Measurements from ENCODE around the gene CEMIP.
A peak's percentile ranks its signal among the peaks of the same experiment; 100 is the strongest.
"Not testable (repeated sequence)": the region's sequence is repeated elsewhere in the genome, so short reads cannot be mapped to it uniquely, and the experiment has no call there.

Gene CEMIP

DNA sequence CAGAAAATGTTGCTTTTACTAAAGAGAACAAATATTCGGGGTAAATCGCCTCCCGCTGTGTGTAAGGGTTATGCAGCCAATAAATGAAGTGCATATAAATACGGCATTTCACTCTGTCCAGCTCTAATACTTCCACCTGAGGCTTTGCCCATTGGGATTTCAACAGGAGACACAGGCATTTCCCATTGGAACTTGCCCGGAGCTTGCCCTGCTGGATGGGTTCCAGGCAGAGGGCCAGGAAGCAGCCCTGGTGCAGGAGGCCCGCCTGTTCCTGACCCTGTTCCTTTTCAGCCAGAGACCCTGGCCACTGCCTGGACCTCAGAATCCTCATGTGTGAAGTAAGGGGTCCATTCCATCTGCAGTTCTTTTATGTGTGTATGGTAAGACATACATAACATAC is 17.4 kb upstream of the CEMIP start:
- no peak for ATAC-seq

DNA sequence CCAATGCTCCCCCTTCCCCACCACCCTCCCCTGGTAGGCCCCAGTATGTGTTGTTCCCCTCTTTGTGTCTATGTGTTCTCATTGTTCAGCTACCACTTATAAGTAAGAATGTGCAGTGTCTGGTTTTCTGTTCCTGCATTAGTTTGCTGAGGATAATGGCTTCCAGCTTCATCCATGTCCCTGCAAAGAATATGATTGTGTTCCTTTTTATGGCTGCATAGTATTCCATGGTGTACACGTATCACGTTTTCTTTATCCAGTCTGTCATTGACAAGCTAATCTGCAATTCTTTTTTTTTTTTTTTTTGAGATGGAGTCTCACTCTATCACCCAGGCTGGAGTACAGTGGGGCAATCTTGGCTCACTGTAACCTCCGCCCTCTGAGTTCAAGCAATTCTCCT is 15.9 kb upstream of the CEMIP start:
- not testable (repeated sequence) for ATAC-seq

DNA sequence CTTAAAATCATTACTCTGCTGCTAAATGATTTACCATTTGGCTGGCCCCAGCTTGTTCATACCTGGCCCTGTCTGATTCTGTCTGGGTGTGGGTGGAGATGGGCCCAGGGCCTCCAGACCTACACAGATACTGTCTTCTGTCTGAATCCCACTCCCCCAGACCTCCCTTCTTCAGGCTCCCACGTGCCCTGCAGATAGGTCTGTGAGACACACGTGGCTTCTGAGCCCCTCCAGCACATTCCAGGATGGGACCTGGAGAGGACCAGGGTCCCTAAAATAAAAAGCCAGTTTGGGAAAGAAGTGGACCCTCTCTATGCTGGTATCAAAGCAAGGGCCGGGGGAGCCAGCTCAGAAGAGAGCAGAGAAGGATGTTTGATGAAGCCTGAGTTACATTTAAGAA is 14.6 kb upstream of the CEMIP start:
- ATAC-seq: no peak

DNA sequence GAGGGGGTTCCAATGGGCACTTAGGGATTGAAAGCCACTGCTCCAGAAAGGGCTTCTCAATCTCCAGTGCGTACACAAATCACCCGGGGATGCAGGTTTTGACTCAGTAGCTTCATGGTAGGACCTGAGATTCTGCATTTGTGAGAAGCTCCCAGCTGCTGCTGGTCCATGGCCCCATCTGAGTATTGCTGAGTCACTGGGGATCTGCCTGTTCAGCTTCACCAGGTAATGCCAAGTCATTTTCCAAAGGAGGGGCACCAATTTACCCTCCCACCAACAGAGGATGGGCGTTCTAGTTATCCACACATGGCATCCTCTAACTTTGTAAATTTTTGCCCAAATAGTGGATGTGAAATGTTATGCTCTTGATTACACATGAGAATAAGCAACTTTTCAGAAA is 12.9 kb upstream of the CEMIP start:
- no peak for ATAC-seq

DNA sequence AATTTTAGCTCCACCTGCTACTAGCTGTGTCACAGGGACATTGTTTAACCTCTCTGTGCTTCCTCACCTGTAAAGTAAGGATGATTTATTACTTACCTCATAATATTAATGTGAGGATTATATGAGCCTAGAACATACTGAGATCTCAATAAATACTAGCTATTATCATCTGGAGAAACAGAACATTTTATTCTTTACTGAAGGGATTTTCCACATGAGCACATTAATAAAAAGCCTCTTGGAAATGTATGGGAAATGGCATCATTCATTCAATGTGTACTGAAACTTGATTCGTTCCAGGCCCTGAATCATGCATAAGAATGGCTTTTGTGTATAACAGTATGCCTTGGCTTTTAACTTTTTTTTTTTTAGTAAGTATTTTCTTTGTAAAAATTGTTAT is 11.0 kb upstream of the CEMIP start:
- ATAC-seq: no peak

DNA sequence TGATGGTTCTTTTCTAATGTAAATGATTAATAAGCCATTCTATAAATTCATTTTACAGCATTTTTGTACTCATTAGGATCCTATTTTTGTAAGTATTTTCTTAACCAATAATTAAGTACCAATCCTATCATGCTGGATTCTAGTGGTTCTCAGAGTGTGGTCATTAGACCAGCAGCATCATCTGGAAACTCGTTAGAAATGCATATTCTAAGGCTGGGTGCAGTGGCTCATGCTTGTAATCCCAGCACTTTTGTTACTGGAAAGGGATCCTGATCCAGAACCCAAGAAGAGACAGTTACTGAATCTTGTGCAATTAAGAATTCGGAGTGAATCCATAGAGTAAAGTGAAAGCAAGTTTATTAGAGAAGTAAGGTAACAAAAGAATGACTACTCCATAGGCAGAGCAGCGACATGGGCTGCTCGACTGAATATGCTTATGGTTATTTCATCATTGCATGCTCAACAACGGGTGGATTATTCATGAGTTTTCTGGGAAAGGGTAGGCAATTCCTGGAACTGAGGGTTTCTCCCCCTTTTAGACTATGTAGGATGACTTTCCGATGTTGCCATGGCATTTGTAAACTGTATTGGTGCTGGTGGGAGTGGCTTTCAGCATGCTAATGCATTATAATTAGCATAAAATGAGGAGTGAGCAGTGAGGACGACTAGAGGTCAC is 9.9 kb upstream of the CEMIP start:
- no peak for ATAC-seq

DNA sequence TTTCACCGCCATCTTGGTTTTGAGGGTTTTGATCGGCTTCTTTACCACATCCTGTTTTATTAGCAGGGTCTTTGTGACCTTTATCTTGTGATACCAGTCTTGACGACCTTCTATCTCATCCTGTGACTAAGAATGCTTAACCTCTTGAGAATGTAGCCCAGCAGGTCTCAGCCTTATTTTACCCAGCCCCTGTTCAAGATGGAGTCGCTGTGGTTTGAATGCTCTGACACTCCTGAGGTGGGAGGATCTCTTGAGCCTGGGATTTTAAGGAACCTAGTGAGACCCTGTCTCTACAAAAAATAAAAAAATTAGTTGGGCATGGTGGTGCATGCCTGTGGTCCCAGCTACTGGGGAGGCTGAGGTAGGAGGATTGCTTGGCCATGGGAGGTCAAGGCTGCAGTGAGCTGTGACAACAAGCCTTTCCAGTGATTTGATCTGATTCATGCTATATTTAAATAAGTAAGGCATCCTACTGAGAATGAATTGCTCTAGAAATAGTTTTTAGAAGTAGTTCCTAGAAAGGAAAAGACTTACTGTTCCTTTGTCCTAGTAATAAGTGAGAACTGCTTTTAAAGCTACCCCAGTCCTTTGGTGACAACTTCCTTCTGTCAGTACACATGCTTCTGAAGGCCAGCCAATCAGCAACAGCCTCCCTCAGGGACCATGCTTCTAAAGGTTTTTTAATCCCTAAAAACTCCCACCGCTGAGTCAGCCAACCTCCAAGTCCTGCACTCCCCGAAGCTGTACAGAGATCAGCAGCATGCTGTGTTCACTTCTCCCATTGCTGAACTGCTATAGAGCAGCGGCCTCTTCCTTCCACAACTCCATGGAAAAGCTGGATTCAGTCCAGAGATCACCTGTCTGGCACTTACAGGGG is 9.1 kb upstream of the CEMIP start:
- no peak for ATAC-seq

DNA sequence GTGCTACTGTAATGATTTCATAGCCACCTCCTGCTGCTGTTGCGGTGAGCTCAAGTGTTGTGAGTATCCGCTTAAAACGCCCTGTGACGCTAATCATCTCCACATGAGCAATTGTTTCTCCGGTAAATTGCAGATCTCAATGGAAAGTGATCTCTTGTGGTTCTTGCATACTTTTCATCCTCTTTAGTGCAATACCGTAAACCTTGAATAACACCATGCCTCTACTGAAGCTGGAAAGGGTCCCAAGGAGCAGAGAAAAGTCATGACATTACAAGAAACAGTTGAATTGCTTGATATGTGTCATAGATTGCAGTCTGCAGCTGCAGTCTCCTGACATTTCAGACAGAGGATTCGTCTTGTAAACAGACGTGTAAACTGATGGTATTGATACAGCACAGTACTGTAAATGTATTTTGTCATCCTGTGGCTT is 6.0 kb upstream of the CEMIP start:
- ATAC-seq: no peak

DNA sequence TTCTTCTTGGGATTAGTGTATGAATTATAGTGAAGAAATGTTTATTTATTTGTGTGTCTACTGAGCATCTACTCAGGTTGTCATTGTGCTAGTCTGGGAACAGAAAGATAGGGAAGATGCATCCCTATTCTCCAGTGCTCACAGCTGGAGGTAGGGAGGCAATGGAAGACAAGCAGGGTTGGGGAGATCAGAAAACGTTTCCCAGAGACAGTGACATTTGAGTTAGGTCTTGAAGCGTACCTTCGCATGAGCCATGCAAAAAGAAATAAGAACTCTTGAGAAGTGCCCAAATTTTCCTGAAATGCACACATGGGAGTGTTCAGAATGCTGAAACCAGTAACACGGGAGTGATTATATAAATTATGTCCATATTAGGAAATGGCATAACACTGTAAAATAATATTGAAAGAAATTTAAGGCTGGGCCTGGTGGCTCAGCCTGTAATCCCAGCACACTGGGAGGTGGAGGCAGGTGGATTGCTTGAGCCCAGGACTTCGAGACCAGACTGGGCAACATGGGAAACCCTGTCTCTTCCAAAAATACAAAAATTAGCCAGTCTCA is 5.3 kb upstream of the CEMIP start:
- no peak for ATAC-seq

DNA sequence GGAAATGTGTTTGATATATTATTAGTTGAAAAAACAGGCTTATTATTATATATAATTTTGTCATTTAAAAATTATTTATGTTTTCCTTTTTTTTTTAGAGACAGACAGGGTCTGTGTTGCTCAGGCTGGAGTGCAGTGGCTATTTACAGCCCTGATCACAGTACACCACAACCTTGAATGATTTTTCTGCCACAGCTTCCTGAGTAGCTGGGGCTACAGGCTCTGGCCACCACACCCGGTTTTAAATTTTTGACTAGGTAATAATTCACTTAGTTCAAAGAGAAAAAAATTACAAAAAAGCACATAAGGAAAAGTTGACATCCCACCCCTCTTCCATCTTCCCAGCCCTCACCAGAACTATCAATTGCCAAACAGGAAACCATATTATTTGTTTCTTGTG is 4.7 kb upstream of the CEMIP start:
- no peak for ATAC-seq

DNA sequence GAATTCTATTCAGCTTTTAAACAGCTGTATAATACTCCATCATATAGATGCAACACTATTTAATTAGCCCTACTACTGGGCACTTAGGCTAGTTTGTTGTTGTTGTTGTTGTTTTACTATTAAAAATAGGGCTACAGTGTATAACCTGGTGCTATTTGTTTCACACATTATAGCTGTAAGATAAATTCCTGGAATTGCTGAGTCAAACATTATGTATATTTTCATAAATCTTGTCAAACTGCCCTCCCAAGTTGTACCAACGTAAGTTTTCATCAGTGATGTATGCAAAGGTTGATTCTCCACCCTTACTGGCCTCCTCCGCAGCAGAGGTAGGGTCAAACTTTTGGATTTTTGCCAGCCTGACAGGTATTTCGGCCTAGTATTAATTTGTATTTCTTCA is 3.8 kb upstream of the CEMIP start:
- ATAC-seq: no peak

DNA sequence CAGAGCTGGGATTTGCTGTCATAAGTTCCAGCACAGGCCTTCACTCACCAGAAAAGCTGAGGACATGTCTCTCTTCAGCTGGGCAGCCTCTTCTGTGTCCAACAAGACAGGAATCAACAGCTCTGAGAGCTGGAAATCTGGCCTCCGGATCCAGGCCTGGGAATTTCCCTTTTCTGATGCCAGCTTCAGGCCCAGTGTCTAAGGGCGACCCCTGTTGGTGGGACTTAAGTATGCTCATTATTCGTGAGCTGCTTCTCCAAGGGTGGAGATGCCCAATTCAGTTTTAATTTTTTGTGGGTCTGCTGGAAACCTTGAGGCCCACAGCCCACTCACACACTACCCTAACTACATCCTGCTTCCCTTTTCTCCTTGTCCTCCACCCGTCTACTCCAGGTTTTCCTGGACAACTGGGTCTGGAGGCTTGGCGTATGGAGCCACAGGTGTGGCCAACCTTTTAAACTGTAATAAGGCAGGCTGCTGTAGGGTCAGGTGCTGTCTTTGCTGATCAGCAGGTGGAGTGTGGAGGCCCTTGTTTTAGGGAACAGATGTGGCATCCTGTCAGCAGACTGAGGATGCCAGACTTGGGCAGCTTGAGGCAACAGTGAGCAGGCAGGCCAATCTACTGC is 2.6 kb upstream of the CEMIP start:
- ATAC-seq: peak in 1 of 2 donors; percentile 38

DNA sequence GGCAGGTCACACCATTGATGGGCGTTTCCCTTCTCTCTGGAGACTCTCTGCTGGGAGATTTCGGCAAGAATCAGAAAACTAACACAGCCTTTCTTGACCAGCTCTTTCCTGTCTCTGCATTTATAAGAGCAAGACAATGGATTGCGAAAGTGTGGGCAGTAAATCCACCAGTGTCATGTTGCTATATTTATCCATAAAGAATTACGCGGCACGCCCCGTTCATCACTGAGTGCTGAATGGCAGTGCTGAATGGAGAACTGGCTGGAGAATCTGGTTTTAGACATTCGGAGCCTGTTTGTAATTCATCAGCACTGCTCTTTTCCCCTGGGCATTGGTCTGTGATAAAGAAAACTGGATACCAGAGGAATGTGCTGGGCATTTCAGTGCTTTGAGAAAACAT is 2.0 kb upstream of the CEMIP start:
- no peak for ATAC-seq

DNA sequence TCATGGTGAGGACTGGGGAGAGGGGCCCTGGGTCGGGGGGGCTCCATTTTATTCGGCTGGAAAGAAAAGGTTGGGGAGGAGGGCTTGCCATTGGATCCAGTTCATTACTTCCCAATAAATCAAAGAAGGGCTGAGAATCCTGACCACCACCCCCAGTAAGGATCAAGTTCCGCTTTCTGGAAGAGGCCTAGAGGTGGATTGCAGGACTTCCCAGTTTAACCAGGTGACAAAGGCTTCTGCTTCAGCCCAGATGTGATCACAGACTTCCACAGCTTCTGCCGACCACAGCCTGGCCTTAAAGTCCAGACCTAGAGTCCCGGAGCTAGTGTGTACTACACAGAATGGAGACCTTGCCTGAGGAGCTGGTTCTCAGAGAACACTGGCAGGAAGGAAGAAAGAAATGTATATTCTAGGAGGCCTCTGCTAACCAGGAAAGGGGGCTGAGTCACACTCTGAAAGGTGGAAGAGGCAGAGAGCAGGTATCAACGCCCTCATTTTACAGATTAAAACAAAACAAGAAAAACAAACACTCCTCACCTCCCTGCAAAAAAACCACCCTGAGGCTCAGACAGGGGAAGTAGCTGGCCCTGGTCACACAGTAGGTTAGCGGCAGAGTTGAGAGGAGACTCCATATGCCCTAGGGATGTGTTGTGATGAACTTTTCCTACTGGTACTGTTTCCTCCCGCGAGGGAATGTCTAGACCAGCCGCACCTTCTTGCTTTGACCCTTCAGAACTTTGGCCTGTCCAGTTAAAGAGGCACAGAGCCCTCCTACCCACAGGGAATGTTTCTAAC is 1.1 kb upstream of the CEMIP start:
- no peak for ATAC-seq

DNA sequence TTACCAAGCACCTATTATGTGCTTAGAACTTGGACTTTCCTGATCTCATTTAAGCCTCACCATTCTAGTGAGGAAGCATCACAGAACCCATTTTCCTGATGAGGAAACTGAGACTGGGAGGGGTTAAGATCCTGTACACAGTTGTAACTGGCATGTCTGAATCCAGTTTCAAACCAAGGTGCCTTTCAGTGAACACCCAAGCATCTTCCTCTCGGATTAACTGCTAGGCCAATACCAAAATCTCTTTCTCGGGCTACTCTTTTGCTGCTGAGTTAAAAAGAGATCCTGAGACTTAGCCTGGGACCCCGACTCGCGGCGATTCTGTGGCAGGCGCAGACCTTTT is 578 bp upstream of the CEMIP start:
- ATAC-seq: no peak

DNA sequence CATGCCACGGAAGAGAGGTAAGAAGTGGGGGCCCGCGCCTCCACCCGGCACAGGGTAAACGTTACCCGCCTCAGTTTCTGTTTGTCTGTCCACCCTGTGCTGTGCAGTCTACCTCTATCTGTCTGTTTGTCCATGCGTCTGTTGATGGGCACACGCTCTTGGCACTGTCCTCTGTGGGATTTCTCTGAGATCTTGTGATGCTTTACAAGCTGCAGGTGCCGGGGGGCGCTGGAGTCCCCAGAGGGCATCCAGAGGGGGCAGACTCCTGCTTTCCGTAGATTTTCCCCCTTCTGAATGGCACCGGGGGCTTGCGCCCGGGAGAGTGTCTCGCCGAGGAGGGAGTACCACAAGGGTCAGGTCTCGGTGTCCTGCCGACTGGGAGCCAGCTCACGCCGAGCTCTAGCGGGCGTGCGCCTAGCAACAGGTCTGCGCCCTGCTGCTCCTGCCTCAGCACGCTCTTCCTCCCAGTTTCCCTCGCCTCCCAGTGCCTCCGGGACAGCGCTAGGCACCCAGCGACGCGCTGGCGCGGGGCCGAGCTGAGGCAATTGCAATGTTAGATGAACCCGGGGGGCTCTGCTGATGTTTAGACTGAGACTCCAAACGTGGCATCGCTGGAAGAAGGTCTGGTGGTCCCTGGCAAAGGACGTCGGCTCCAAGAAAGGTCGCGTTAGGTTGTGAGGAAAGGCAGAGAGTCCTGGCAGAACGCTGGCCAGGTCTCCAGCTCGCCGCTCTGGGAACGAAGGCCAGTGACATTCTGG is 667 bp downstream of the CEMIP start:
- no peak for ATAC-seq

DNA sequence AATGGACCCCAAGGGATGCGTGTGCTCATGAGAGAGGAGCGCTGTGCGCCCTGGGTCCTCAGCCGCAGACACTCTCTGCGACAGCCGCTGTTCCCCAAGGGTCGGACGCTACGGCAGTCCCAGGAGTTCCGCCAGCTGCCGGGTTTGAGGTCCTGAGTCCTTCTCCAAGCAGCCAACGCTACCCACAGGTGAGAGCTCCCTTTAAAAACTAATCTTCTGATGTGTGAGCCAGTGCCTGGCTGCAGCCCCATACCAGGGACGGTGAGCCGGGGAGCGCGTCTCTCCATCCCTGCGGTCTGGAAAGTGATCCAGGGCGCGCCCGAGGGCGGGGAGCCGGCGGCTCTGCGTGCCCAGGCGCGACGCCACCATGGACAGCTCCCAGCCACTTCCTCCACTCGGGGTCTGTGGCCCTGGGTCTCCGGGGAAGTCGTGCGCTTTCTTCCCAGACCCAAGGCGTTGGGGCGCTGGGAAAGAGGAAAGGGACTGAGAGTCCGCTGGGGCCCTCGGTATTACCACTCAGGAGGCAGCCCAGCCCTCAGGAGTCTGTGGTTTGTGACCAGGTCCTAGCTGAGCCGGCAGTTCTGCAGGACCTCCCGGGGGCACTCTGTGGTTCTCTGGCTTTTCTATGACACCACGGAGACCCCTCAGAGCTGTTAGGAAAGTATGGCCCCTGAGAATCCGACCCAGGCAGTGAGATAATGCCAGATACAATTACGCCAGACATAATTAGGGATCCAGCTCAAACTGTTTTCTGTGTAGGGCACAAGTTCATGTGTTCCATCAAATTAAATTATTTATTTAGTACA is 1.4 kb downstream of the CEMIP start:
- ATAC-seq: no peak

DNA sequence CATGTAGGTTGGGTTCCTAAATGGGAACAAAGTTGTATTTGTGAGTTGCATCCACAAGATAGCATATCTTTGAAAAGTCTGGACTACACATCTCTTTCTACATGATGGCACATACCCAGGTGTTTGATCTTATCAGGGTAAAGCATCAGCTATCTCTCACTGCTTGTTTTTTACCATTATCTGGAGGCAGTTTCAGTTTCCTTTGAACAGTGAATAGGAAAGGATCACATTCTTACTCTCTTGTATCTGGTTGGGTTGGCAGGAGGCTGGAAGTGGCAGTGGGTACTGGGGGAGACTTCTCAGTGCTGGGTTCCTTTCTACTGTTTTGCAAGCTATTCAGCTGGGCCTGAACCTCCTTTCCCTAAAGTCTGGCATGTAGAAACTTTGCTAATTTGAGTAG is 4.1 kb downstream of the CEMIP start:
- no peak for ATAC-seq

DNA sequence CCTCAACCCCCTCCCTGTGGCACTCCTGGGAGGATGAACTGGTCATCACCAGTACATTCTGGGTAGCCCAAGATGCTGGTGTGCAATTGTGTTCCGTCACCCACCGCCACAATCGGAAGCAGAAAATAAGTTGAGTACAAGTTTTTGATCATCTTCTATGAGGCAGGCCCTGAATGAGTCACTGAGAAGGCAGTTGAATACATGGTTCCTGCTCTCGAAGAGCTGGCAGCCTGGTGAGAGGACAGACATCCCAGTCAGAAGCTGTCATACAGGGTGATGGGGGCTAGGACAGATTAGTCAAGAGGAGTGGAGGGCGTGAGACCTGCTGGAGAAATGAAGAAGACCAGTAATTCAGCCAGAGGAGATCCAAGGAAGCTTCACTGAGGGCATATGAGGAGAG is 6.2 kb downstream of the CEMIP start:
- ATAC-seq: no peak

DNA sequence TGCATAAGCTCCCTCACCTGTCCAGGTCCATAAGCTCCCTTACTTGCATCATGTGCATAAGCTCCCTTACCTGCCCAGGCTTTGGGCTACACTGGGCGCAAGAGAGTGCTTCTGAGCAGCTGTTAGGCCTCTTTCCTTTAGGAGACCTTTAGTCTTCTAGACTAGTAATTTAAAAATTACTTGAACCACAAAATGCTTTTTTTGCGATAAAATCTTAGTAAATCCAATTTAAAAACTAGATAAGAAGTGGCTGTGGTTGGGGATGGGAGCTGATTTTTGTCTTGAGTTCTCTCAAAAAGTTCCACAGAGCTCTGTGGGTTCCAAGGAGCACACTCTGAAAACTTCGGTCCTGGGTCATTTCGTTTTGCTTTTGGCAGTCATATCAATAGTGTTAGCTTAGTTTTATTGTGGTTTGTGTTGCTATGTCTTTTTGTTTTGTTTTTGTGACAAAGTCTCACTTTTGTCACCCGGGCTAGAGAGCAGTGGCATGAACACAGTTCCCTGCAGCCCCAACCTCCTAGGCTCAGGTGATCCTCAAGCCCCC is 6.7 kb downstream of the CEMIP start:
- no peak for ATAC-seq

DNA sequence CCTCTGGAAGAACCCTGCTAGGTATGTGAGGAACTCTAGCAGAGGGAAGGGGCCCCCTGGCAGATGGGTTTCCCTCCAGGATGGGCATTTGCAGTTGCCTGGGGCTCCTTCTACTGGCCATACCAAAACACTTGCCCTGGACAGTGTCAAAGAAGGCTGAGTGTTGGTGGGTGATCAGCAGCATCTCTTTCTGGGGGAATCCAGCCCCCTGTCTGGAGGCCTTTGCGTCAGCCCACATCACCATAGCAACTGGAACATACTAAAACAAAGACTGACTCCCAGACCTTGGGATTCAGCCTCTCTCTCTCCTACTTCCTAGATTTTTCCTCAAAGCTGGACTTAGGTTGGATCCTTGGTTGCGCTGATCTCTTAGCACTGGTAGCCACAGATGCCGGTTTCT is 8.1 kb downstream of the CEMIP start:
- no peak for ATAC-seq
